Activated naive CD4-positive, alpha-beta T cell treated with anti-CD3 and anti-CD28 coated beads, Interleukin-2, amount 10 ng/mL, durations not matched to agents 7 days and 5 days (primary cell): ENCODE results near the gene C1orf53.
A peak's percentile ranks its signal among the peaks of the same experiment; 100 is the strongest.
"Not testable (repeated sequence)": the region's sequence is repeated elsewhere in the genome, so short reads cannot be mapped to it uniquely, and the experiment has no call there.

ENCODE experiments used
- CTCF ChIA-PET: fragments of 350-600 bp; sonication (Branson Sonifier 250); formaldehyde crosslinking; loops from one replicate; lab custom pipeline; 2021; ENCODE audit warnings: antibody characterized with exemption; lab: Charles Lee
- DNase-seq: peaks from one replicate; pipeline ENCODE4 v3.0.0-alpha.2; 2020
- H3K27ac Mint-ChIP-seq: one replicate; pipeline ENCODE4 v1.8.0; 2021; ENCODE audit warnings: mild to moderate bottlenecking, moderate library complexity, mixed read lengths
- H3K27me3 Mint-ChIP-seq: one replicate; pipeline ENCODE4 v1.8.0; 2021; ENCODE audit warnings: mild to moderate bottlenecking, mixed read lengths
- H3K36me3 Mint-ChIP-seq: one replicate; pipeline ENCODE4 v1.8.0; 2021; ENCODE audit warnings: mixed read lengths
- H3K4me1 Mint-ChIP-seq: one replicate; pipeline ENCODE4 v1.8.0; 2021; ENCODE audit warnings: mixed read lengths
- H3K4me3 Mint-ChIP-seq: one replicate; pipeline ENCODE4 v1.8.0; 2021; ENCODE audit warnings: mild to moderate bottlenecking, moderate library complexity, mixed read lengths
- H3K9me3 Mint-ChIP-seq: one replicate; pipeline ENCODE4 v1.8.0; 2021; ENCODE audit warnings: mixed read lengths

Gene C1orf53

GRCh38 chr1:197902454-197903195 lies at the start of gene C1orf53:
TSS of gene C1orf53 (plus strand) at chr1:197902630. CDS start at chr1:197902650, 20 bp downstream.
- peak; percentile 80 for DNase-seq
- Mint-ChIP-seq H3K27me3 (peaks cover 55% of the 10 kb centered on the region), H3K36me3 (no peaks in the 10 kb centered on the region), H3K4me1 (peaks cover 19% of the 10 kb centered on the region), H3K27ac (peak within 1 kb of the TSS; percentile 81), H3K9me3 (no peaks in the 10 kb centered on the region), H3K4me3 (peak within 1 kb of the TSS; percentile 83)
- CTCF ChIA-PET = interaction anchor here (0.7 to 1.6 kb wide), 5 partner anchors 11 to 288 kb away, joined by 3 to 9 read pairs (median 4); partner anchors contain the start of gene LHX9

- H3K36me3 Mint-ChIP-seq, CTCF ChIA-PET, H3K27ac Mint-ChIP-seq, DNase-seq, H3K27me3 Mint-ChIP-seq, H3K4me3 Mint-ChIP-seq, H3K9me3 Mint-ChIP-seq, H3K4me1 Mint-ChIP-seq: not testable (repeated sequence)
Observed at GRCh38 chr1:197855751-197856150, 46.7 kb upstream of the C1orf53 start.

GRCh38 chr1:197857477-197857876 lies 45.0 kb upstream of the C1orf53 start:
- Mint-ChIP-seq H3K9me3 (no peaks in the 10 kb centered on the region), H3K27me3 (no peaks in the 10 kb centered on the region), H3K4me3 (no peak overlapping the region), H3K27ac (no peak overlapping the region), H3K4me1 (no peaks in the 10 kb centered on the region), H3K36me3 (no peaks in the 10 kb centered on the region)
- no peak for DNase-seq
- CTCF ChIA-PET = no interaction called here

- H3K36me3 Mint-ChIP-seq = no peaks in the 10 kb centered on the region
- CTCF ChIA-PET = interaction anchor here (1.7 kb wide), 1 partner anchor 10 kb away, joined by 7 read pairs; no protein-coding TSS in a partner anchor
- H3K4me1 Mint-ChIP-seq = no peaks in the 10 kb centered on the region
- DNase-seq = no peak
- no peak overlapping the region for H3K27ac Mint-ChIP-seq
- H3K9me3 Mint-ChIP-seq = no peaks in the 10 kb centered on the region
- no peak overlapping the region for H3K4me3 Mint-ChIP-seq
- peaks cover 3% of the 10 kb centered on the region for H3K27me3 Mint-ChIP-seq
Observed at GRCh38 chr1:197859024-197859423, 43.4 kb upstream of the C1orf53 start.

GRCh38 chr1:197862221-197862620 lies 40.2 kb upstream of the C1orf53 start:
- Mint-ChIP-seq H3K36me3 (no peaks in the 10 kb centered on the region), H3K4me3 (no peak overlapping the region), H3K9me3 (no peaks in the 10 kb centered on the region), H3K4me1 (no peaks in the 10 kb centered on the region), H3K27me3 (peaks cover 3% of the 10 kb centered on the region), H3K27ac (no peak overlapping the region)
- CTCF ChIA-PET = no interaction called here
- DNase-seq = no peak

GRCh38 chr1:197862671-197863070 lies 39.8 kb upstream of the C1orf53 start:
- no peaks in the 10 kb centered on the region for H3K9me3 Mint-ChIP-seq
- H3K36me3 Mint-ChIP-seq = no peaks in the 10 kb centered on the region
- CTCF ChIA-PET = no interaction called here

GRCh38 chr1:197865809-197866208 lies 36.6 kb upstream of the C1orf53 start:
- H3K4me1 Mint-ChIP-seq = no peaks in the 10 kb centered on the region
- DNase-seq = no peak
- no peak overlapping the region for H3K4me3 Mint-ChIP-seq
- H3K36me3 Mint-ChIP-seq = no peaks in the 10 kb centered on the region
- CTCF ChIA-PET = no interaction called here
- H3K9me3 Mint-ChIP-seq = no peaks in the 10 kb centered on the region
- H3K27me3 Mint-ChIP-seq = peaks cover 3% of the 10 kb centered on the region
- H3K27ac Mint-ChIP-seq = no peak overlapping the region

More at GRCh38 chr1:197862671-197863070, 39.8 kb upstream of the C1orf53 start:
- Mint-ChIP-seq H3K4me1 (no peaks in the 10 kb centered on the region), H3K27ac (no peak overlapping the region), H3K4me3 (no peak overlapping the region), H3K27me3 (peaks cover 3% of the 10 kb centered on the region)
- DNase-seq = no peak

- no peak overlapping the region for H3K27ac Mint-ChIP-seq
- H3K27me3 Mint-ChIP-seq = peaks cover 11% of the 10 kb centered on the region
- DNase-seq = peak; percentile 56
- CTCF ChIA-PET = interaction anchor here (0.6 to 3.2 kb wide), 36 partner anchors 9 to 1051 kb away, joined by 3 to 76 read pairs (median 4); no protein-coding TSS in a partner anchor
- no peaks in the 10 kb centered on the region for H3K36me3 Mint-ChIP-seq
- H3K4me1 Mint-ChIP-seq = no peaks in the 10 kb centered on the region
- no peaks in the 10 kb centered on the region for H3K9me3 Mint-ChIP-seq
- no peak overlapping the region for H3K4me3 Mint-ChIP-seq
Observed at GRCh38 chr1:197868751-197869489, 33.5 kb upstream of the C1orf53 start.

- no peak overlapping the region for H3K27ac Mint-ChIP-seq
- no peaks in the 10 kb centered on the region for H3K4me1 Mint-ChIP-seq
- no peak for DNase-seq
- no peaks in the 10 kb centered on the region for H3K9me3 Mint-ChIP-seq
- H3K4me3 Mint-ChIP-seq = no peak overlapping the region
- peaks cover 11% of the 10 kb centered on the region for H3K27me3 Mint-ChIP-seq
- CTCF ChIA-PET = interaction anchor here (0.6 to 3.2 kb wide), 28 partner anchors 10 to 542 kb away, joined by 3 to 76 read pairs (median 4); no protein-coding TSS in a partner anchor
- H3K36me3 Mint-ChIP-seq = no peaks in the 10 kb centered on the region
Observed at GRCh38 chr1:197869490-197870077, 32.8 kb upstream of the C1orf53 start.

GRCh38 chr1:197876894-197877293 lies 25.5 kb upstream of the C1orf53 start:
- Mint-ChIP-seq H3K4me3 (no peak overlapping the region), H3K27me3 (peaks cover 24% of the 10 kb centered on the region), H3K9me3 (peaks cover 4% of the 10 kb centered on the region), H3K36me3 (no peaks in the 10 kb centered on the region), H3K27ac (no peak overlapping the region), H3K4me1 (no peaks in the 10 kb centered on the region)
- DNase-seq = no peak
- CTCF ChIA-PET = no interaction called here

GRCh38 chr1:197880385-197880784 lies 22.0 kb upstream of the C1orf53 start:
- H3K27ac Mint-ChIP-seq, CTCF ChIA-PET: not testable (repeated sequence)

GRCh38 chr1:197882241-197882640 lies 20.2 kb upstream of the C1orf53 start:
- H3K27ac Mint-ChIP-seq, H3K4me3 Mint-ChIP-seq, DNase-seq, CTCF ChIA-PET, H3K36me3 Mint-ChIP-seq, H3K4me1 Mint-ChIP-seq, H3K9me3 Mint-ChIP-seq: not testable (repeated sequence)
- H3K27me3 Mint-ChIP-seq = peaks cover 37% of the 10 kb centered on the region

More at GRCh38 chr1:197880385-197880784, 22.0 kb upstream of the C1orf53 start:
- peaks cover 37% of the 10 kb centered on the region for H3K27me3 Mint-ChIP-seq
- not testable (repeated sequence) for H3K9me3 Mint-ChIP-seq, DNase-seq, H3K36me3 Mint-ChIP-seq, H3K4me3 Mint-ChIP-seq, H3K4me1 Mint-ChIP-seq

- Mint-ChIP-seq H3K27me3 (peaks cover 36% of the 10 kb centered on the region), H3K9me3 (no peaks in the 10 kb centered on the region), H3K36me3 (no peaks in the 10 kb centered on the region), H3K4me3 (no peak overlapping the region), H3K4me1 (no peaks in the 10 kb centered on the region), H3K27ac (no peak overlapping the region)
- CTCF ChIA-PET = no interaction called here
- DNase-seq = no peak
Observed at GRCh38 chr1:197884173-197884572, 18.3 kb upstream of the C1orf53 start.

- Mint-ChIP-seq H3K4me3 (no peak overlapping the region), H3K27me3 (peaks cover 16% of the 10 kb centered on the region), H3K9me3 (no peaks in the 10 kb centered on the region), H3K4me1 (no peaks in the 10 kb centered on the region), H3K36me3 (no peaks in the 10 kb centered on the region), H3K27ac (no peak overlapping the region)
- DNase-seq = no peak
- CTCF ChIA-PET = interaction anchor here (1.3 kb wide), 1 partner anchor 21 kb away, joined by 3 read pairs; no protein-coding TSS in a partner anchor
Observed at GRCh38 chr1:197890936-197891335, 11.5 kb upstream of the C1orf53 start.
